ENCODE data around the gene TNPO1. TPM values are rescaled to one million over a fixed set of nuclear protein-coding genes. Genes with fewer than 3 reads are reported as not detected.

Gene TNPO1
- total RNA-seq, 4 donors from 2014 or later = 81.2 to 131 (median 116) TPM

GRCh38 chr5:72817076-72817481 is 618 bp downstream of the TNPO1 start:
- peak overlapping the region; percentile 84 to 98 (median 94) for H3K27ac ChIP-seq
- H3K4me1 ChIP-seq = peaks cover 4 to 36% (median 8%) of the 10 kb centered on the region in 3 donors
- H3K36me3 ChIP-seq = no peaks in the 10 kb centered on the region
- ATAC-seq = peak; percentile 48
- WGBS, 2 donors (ENCODE audit: low coverage in 1 of 2) = 0% methylated on average over 5 to 6 of the region's 24 CpGs
- peak; percentile 45 for TF ChIP-seq POLR2AphosphoS5 (IDR thresholded peaks at IDR 0.05)
- TF ChIP-seq CTCF (IDR thresholded peaks at IDR 0.05) = no peak
- no peak for TF ChIP-seq POLR2A (IDR thresholded peaks at IDR 0.05)
- H3K9me3 ChIP-seq = no peaks in the 10 kb centered on the region
- H3K4me3 ChIP-seq = peak overlapping the region; percentile 48 to 80
- H3K27me3 ChIP-seq = no peaks in the 10 kb centered on the region

- peaks cover 4 to 41% (median 8%) of the 10 kb centered on the region in 3 donors for H3K4me1 ChIP-seq
- H3K9me3 ChIP-seq = no peaks in the 10 kb centered on the region
These were observed 1.3 kb downstream of the TNPO1 start for GRCh38 chr5:72817671-72818266.

GRCh38 chr5:72818866-72819534 is 2.5 kb downstream of the TNPO1 start:
- H3K27ac ChIP-seq = peak overlapping the region; percentile 2 to 98 (median 90)

More at GRCh38 chr5:72817671-72818266, 1.3 kb downstream of the TNPO1 start:
- H3K27ac ChIP-seq = peak overlapping the region; percentile 84 to 98 (median 94)
- H3K27me3 ChIP-seq = no peaks in the 10 kb centered on the region
- ATAC-seq = no peak
- TF ChIP-seq POLR2AphosphoS5 (IDR thresholded peaks at IDR 0.05) = no peak
- no peak for TF ChIP-seq CTCF (IDR thresholded peaks at IDR 0.05)
- no peak for TF ChIP-seq POLR2A (IDR thresholded peaks at IDR 0.05)
- TF ChIP-seq EP300 (IDR thresholded peaks at IDR 0.05) = no peak
- WGBS, 2 donors (ENCODE audit: low coverage in 1 of 2) = 4% methylated on average over 5 to 6 of the region's 6 CpGs
- no peaks in the 10 kb centered on the region for H3K36me3 ChIP-seq
- peak overlapping the region; percentile 48 to 80 for H3K4me3 ChIP-seq

GRCh38 chr5:72821776-72822175 is 5.3 kb downstream of the TNPO1 start:
- peaks cover 4 to 41% (median 8%) of the 10 kb centered on the region in 3 donors for H3K4me1 ChIP-seq
- no peak overlapping the region for H3K4me3 ChIP-seq
- H3K9me3 ChIP-seq = no peaks in the 10 kb centered on the region
- H3K36me3 ChIP-seq = no peaks in the 10 kb centered on the region
- WGBS, 2 donors (ENCODE audit: low coverage in 1 of 2) = 82 to 87% methylated on average over 1 to 2 of the region's 2 CpGs
- no peak overlapping the region for H3K27ac ChIP-seq
- no peak for ATAC-seq
- TF ChIP-seq EP300 (IDR thresholded peaks at IDR 0.05) (no peak), CTCF (IDR thresholded peaks at IDR 0.05) (no peak), POLR2AphosphoS5 (IDR thresholded peaks at IDR 0.05) (no peak), POLR2A (IDR thresholded peaks at IDR 0.05) (no peak)
- H3K27me3 ChIP-seq = no peaks in the 10 kb centered on the region

More at GRCh38 chr5:72818866-72819534, 2.5 kb downstream of the TNPO1 start:
- Histone ChIP-seq H3K27me3 (no peaks in the 10 kb centered on the region), H3K36me3 (no peaks in the 10 kb centered on the region), H3K4me3 (peak overlapping the region in 1 of 2 donors; percentile 80), H3K9me3 (no peaks in the 10 kb centered on the region), H3K4me1 (peaks cover 4 to 51% (median 8%) of the 10 kb centered on the region in 3 donors)
- 41 to 42% methylated on average over 4 to 5 of the region's 5 CpGs for WGBS, 2 donors (ENCODE audit: low coverage in 1 of 2)
- TF ChIP-seq CTCF (IDR thresholded peaks at IDR 0.05) (peak; percentile 28 to 65 (median 44)), POLR2A (IDR thresholded peaks at IDR 0.05) (no peak)
- ATAC-seq = no peak

- Histone ChIP-seq H3K27me3 (no peaks in the 10 kb centered on the region), H3K36me3 (no peaks in the 10 kb centered on the region), H3K27ac (no peak overlapping the region), H3K4me3 (no peak overlapping the region), H3K4me1 (peaks cover 4 to 39% (median 8%) of the 10 kb centered on the region in 3 donors), H3K9me3 (no peaks in the 10 kb centered on the region)
- TF ChIP-seq CTCF (IDR thresholded peaks at IDR 0.05) (no peak), POLR2AphosphoS5 (IDR thresholded peaks at IDR 0.05) (no peak), POLR2A (IDR thresholded peaks at IDR 0.05) (no peak), EP300 (IDR thresholded peaks at IDR 0.05) (no peak)
- ATAC-seq = no peak
- 85 to 100% methylated on average over 2 of the region's 2 CpGs for WGBS, 2 donors (ENCODE audit: low coverage in 1 of 2)
These were observed 6.5 kb downstream of the TNPO1 start for GRCh38 chr5:72822944-72823343.
